NOMO-1 treated with dmso at 0.1 percent for 144 hours (cell line): Measurements from ENCODE around the gene ADAMTS8.

Experiments
- DNase-seq: peaks from one replicate; lab custom pipeline; 2025; ENCODE audit not compliant: unreplicated experiment; lab: John Stamatoyannopoulos, UW

Gene ADAMTS8

DNA sequence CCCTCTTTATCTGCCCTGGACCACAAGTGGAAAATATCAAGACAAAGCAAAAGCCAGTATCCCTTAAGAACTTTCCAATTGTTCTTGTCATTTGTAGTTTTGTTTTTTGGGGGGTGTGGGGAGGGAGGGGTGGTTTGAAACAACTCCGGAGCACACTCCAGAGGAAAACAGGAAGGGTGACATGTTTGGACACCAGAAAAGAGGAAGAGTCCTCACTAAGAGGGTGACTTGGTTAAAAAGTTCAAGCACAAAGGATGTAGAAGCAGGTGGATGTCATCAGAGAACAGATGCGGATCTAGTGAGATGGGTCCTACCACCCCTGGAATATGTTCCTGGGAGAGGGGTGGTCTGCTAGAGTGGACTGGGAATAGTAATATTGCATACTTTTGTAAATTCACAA lies 25.8 kb downstream of the ADAMTS8 start:
- peak; percentile 14 for DNase-seq

- DNase-seq, result peak; percentile 12
Observed at GRCh38 chr11:130400781-130401483, 27.5 kb downstream of the ADAMTS8 start.

DNA sequence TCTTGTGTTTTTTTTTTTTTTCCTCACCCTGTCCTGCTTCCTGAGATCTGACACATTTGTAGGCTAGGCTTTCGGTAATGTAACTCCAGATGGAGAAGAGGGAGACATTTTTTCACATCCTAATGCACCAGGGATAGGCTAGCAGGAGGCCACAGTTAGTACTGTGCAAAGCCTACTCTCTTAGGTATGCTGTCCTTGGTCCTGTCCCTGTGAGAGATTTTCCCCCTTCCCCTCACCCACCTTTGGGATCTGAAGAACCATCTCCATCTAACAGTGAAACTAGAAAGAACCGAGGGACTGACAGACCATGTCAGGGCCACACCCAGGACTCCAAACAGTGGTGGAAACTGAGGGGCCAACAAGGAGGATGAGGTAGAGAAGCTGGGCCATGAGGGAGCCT lies 29.2 kb downstream of the ADAMTS8 start:
- no peak for DNase-seq

DNA sequence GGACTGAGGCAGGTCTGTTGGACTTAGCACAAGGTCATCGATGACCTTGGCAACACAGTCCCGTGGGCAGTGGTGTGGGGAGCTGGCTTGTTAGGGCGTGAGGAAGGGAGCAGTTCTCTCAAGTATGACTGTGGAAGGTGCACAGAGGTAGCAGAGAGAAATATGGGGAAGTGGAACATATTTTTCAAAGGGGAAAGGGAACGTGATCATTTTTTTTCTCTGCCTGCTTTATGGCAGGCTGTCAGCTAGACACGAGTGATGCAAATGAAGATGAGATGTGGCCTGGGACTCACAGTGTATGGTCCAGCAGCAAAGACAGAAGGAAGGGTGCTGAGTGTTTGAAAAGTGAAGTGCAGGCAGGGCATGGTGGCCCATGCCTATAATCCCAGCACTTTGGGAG lies 30.6 kb downstream of the ADAMTS8 start:
- DNase-seq, result no peak

- no peak for DNase-seq
Observed at GRCh38 chr11:130396965-130397364, 31.4 kb downstream of the ADAMTS8 start.

- no peak for DNase-seq
Observed at GRCh38 chr11:130394615-130395014, 33.8 kb downstream of the ADAMTS8 start.

DNA sequence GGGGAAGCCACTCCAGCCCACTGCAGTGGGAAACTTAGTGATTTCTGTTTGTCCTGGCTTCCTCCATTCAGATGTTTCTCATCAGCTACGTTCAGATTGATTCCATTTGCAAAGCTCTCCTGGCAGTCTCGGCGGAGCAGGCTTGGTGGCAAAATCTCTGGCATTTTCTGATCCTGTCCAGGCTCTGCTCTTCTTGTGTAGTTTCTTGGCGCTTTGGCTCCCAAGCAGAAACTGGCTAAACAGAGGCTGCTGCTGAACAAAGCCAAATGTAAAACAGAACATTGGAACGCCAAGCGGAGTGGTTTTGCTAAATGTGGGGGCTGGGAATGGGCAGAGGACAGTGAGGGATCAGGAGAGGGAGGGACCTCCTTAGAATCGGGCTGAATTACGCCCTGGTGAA lies 36.7 kb downstream of the ADAMTS8 start:
- DNase-seq, result no peak

- no peak for DNase-seq
Observed at GRCh38 chr11:130390071-130390758, 38.2 kb downstream of the ADAMTS8 start.

DNA sequence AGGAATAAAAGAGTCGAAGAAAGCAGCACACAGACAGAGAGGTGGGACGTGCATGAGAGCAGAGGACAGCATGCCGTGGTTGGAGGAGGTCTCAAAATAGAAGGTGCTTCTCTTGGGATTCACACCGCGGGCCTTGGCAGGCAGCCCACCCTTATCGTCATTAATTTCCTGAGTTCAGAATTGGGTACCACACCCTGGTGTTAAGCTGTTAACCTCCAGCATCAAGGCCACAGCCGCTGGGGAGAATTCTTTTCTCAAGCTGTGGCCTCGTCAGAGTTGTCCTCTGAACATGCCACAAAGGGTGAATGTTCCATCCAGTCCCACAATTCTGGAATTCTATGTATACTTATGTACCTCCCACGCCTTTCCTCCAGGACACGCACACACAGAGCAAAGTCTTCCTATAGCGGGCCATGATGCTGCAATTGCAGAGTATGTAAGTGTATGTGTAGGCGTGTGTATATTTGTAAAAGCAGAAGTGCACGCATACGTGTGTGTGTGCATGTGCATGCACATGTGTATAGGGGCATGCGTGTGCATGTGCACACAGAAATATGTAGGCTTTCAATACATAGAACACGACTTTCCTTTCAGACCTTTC lies 39.0 kb downstream of the ADAMTS8 start:
- no peak for DNase-seq

DNA sequence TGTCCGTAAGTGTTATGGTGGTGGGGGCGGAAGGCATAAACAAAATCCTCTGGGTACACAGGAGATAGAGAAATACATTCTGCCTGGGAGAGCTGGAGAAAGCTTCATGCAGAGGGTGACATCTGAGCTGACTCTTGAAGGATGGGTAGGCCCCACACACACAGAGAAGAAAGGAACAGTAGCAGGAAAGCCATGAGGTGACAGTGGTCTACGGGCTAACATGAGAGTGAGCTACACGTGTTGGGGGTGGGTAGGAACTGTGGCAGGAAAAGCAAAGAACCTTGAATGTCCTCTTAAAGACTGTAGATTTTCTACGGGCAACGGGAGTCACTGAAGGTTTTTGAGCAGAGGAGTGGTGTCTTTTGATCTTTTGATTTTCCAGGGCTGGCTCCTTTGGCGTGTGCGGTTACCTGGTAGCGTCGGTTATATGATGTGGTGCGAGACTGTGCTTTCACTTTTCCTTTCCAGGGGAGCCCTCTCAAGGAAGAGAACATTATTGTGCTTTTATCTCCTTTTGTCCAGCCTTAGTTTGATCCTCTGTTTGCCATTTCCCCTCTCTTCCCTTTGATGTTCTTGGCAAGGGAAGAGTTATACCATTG lies 39.7 kb downstream of the ADAMTS8 start:
- DNase-seq, result no peak

DNA sequence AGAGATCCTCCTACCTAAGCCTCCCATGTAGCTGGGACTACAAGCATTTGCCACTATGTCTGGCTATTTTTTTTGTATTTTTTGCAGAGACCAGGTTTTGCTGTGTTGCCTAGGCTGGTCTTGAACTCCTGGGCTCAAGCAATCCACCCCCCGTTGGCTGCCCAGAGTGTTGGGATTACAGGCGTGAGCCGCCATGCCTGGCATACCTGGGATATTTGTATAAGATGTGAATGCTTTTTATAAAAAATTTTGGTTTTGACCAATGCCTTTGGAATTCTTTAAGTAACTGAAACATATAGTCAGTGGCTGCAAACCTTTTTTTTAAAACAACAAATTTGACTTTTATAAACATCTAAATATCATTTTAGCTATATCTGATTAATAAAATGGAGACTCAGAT lies 42.4 kb downstream of the ADAMTS8 start:
- DNase-seq, result no peak

DNA sequence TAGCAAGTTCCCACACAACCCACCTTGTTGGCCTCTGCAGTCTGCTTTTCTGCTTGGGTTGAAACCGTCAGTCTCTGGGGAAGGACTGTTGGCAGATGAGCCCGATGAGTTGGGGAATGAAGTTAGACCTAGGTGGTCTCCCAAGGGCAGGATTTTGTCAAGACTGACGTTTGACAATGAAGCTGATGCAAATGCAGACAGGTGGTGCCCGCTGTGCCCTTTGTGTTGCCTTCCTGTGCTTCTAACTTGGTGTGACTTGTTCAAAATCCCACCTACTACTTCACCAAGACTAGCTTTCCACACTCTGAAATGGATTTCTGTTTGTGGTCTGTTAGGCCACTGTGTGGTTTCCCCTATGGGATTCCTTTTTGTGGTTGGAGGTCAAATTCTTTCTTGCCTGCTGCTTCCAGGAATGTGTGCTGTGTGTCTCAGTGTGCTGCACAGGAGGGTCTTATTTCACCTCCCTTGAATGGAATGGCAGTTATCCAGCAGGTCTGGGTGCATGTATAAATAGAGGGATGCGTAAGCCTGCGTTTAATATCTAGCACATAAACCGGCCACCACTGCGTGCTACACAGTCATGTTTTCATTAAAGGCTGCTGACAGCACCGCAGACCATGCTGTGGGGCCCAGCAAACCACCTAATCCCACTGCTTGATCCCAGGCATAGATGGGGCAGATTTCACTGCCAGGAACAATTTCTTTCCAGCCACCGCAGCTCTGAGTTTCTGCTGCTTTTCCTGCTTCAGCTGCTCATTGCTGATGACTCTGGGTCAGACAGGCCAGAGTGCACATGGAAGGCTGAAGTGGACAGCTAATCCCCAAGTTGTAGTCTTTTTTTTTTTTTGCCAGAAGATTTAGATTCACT lies 44.8 kb downstream of the ADAMTS8 start:
- DNase-seq, result no peak

- DNase-seq, result no peak
Observed at GRCh38 chr11:130381317-130381716, 47.1 kb downstream of the ADAMTS8 start.

DNA sequence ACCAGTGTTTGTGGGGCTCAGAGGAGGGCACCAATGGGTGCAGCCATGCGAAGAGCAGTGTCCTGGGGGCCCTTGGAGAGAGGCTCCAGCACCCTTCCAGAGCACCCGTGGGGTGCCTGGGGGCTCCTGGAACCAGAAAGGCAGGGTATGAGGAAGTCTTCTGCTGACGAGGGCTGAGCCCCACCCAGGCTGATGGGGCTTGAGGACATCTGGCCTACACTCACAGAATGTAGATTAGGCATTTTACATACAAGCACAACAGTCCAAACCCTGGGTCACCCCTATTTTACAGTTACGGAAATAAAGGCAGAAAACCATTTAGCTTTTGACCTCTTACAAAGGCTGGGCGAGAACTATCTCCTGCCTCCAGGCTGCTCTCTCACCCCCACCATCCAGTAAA lies 47.6 kb downstream of the ADAMTS8 start:
- DNase-seq, result no peak

GRCh38 chr11:130379276-130379675 lies 49.1 kb downstream of the ADAMTS8 start:
- no peak for DNase-seq

GRCh38 chr11:130370845-130371590 lies 57.4 kb downstream of the ADAMTS8 start:
- no peak for DNase-seq

DNA sequence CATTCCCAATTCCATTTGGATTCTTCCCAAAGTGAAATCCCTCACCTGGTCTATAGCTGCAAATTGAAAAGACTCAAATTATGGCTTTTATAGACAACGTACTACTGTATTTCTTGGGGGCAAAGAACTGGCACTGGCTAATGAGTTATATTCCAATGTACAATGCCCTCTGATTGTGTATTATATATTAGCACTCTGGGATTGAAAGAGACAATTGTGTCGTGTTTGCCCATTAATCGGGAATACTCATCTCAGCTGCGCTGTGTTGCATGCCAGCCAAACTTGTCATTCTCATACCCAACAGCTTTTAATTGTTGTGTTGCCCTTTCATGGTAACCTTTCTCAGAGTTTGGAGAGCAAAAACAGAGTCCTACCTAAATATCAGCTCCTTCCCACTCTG lies 58.7 kb downstream of the ADAMTS8 start:
- DNase-seq, result no peak

DNA sequence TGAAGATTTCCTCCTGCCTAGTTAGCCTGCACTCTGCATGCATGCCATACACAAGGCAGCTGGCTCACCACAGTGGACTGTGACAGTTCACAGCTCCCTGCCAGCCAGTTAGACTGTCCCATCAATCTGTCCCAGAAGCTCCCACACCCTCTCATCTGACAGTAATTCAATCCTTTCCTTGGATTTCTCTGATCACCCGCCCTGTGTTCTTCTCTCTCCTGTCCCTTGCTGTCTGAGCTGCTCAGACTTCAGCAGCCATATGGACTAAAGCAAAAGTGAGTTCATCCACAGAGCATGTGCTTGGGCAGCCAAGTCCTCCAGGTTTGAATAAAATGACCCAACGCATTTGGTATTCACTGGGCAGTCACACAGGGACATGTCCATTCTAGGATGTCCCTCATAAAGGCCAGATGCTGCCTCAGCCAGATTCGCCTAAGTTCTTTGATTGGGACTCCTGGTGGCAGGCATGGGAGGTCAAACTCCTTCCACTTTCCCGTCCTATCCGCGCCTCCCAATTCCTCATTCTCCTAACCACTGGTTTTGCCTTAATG lies 59.2 kb downstream of the ADAMTS8 start:
- DNase-seq, result no peak

GRCh38 chr11:130359419-130359818 lies 69.0 kb downstream of the ADAMTS8 start:
- peak; percentile 71 for DNase-seq

DNA sequence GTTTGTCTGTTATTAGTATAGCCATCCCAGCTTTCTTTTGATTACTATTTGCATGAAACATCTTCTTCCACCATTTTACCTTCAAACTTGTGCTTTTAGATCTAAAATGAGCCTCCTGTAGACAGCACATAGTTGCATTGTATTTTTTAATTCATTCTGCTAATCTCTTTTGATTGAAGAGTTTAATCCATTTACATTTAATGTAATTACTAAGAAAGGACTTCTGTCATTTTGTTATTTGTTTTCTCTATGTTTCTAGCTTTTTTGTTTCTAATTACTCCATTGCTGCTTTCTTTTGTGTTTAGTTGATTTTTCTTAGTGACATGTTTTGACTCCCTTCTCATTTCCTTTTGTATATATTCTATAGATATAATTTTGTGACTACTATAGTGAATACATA lies 70.0 kb downstream of the ADAMTS8 start:
- DNase-seq, result no peak
